IMR-90 (cell line): ENCODE measurements around the gene TRIM71. TPM values are rescaled to one million over a fixed set of nuclear protein-coding genes. Genes with fewer than 3 reads are reported as not detected.

Experiments
- ATAC-seq: fragments of 200-7000 bp; cut with Tn5 transposase; 2 replicates; pipeline ENCODE4 v1.9.1; 2020; ENCODE audit warnings: low read depth, mild to moderate bottlenecking, moderate library complexity
- BruUV-seq: library from RNA; stranded (reverse); fragments of 400-500 nt; replicated peaks from 2 replicates; lab custom pipeline; 2021; lab: Mats Ljungman, UMichigan
- CTCF ChIA-PET: fragments of 300-600 bp; formaldehyde crosslinking; extraction: SDS; loops from one replicate; lab custom pipeline; 2021; ENCODE audit warnings: antibody characterized with exemption; lab: Yijun Ruan, JAX
- POLR2A ChIA-PET: fragments of 300-600 bp; sonication (Branson Sonifier 250); formaldehyde crosslinking; loops from one replicate; lab custom pipeline; 2022; ENCODE audit warnings: antibody characterized with exemption; ENCODE audit not compliant: unreplicated experiment; lab: Charles Lee
- DNase-seq: peaks from one replicate; pipeline ENCODE4 v3.0.0; 2013
- H2AFZ ChIP-seq: replicated peaks from 2 replicates; pipeline ENCODE3; 2013; ENCODE audit warnings: low read length, mild to moderate bottlenecking; ENCODE audit not compliant: poor library complexity
- H2AK5ac ChIP-seq: 2 replicates; pipeline ENCODE4 v1.6.1; 2013; ENCODE audit warnings: low read depth, low read length, inconsistent platforms
- H2AK9ac ChIP-seq: replicated peaks from 2 replicates; pipeline ENCODE3; 2013; ENCODE audit warnings: mild to moderate bottlenecking, low read depth, low read length, moderate library complexity; ENCODE audit not compliant: poor library complexity
- H2BK120ac ChIP-seq: 2 replicates; pipeline ENCODE4 v1.6.1; 2013; ENCODE audit warnings: low read depth, low read length, inconsistent platforms
- H2BK15ac ChIP-seq: 3 replicates; pipeline ENCODE4 v1.6.1; 2013; ENCODE audit warnings: low read depth, low read length, inconsistent platforms
- H2BK20ac ChIP-seq: 2 replicates; pipeline ENCODE4 v1.6.1; 2013; ENCODE audit warnings: low read depth, mild to moderate bottlenecking, inconsistent platforms, low read length, moderate library complexity
- H2BK5ac ChIP-seq: 2 replicates; pipeline ENCODE4 v1.6.1; 2013; ENCODE audit warnings: mild to moderate bottlenecking, low read depth, low read length, inconsistent platforms; ENCODE audit not compliant: poor library complexity, severe bottlenecking
- H3K14ac ChIP-seq: replicated peaks from 2 replicates; pipeline ENCODE4 v1.6.1; 2013; ENCODE audit warnings: low read depth, low read length, inconsistent platforms
- H3K18ac ChIP-seq: 2 replicates; pipeline ENCODE4 v1.6.1; 2013; ENCODE audit warnings: low read depth, low read length, control low read depth
- H3K23ac ChIP-seq: 2 replicates; pipeline ENCODE4 v1.6.1; 2013; ENCODE audit warnings: low read depth, low read length, inconsistent platforms
- H3K27ac ChIP-seq: 2 replicates; pipeline ENCODE4 v1.5.1; 2013; ENCODE audit warnings: mild to moderate bottlenecking, control low read depth, low read length; ENCODE audit not compliant: insufficient read depth
- H3K27me3 ChIP-seq: 2 replicates; pipeline ENCODE4 v1.6.1; 2013; ENCODE audit warnings: low read length; ENCODE audit not compliant: control insufficient read depth, insufficient read depth
- H3K36me3 ChIP-seq: 2 replicates; pipeline ENCODE4 v1.6.1; 2013; ENCODE audit warnings: low read length, mixed read lengths; ENCODE audit not compliant: control insufficient read depth, insufficient read depth
- H3K4ac ChIP-seq: 2 replicates; pipeline ENCODE4 v1.6.1; 2013; ENCODE audit warnings: low read depth, low read length, inconsistent platforms
- H3K4me1 ChIP-seq: 2 replicates; pipeline ENCODE4 v1.6.1; 2013; ENCODE audit warnings: low read length, mixed read lengths; ENCODE audit not compliant: control insufficient read depth, insufficient read depth
- H3K4me2 ChIP-seq: 2 replicates; pipeline ENCODE4 v1.6.1; 2013; ENCODE audit warnings: low read depth, mild to moderate bottlenecking, control low read depth, low read length, moderate library complexity
- H3K4me3 ChIP-seq: 2 replicates; pipeline ENCODE4 v1.5.1; 2013; ENCODE audit warnings: low read depth, mild to moderate bottlenecking, control low read depth, low read length, moderate library complexity; ENCODE audit not compliant: insufficient read depth
- H3K56ac ChIP-seq: 2 replicates; pipeline ENCODE4 v1.6.1; 2013; ENCODE audit warnings: low read length, inconsistent platforms; ENCODE audit not compliant: insufficient read depth; ENCODE audit errors: extremely low read depth
- H3K79me1 ChIP-seq, 2 experiments: 2 replicates each; pipeline ENCODE4 v1.6.1; 2013; ENCODE audit warnings: low read length in 2 of 2, inconsistent platforms in 1 of 2, low read depth in 1 of 2
- H3K9ac ChIP-seq: 2 replicates; pipeline ENCODE4 v1.6.1; 2013; ENCODE audit warnings: low read depth, low read length, control low read depth
- H3K9me1 ChIP-seq: 2 replicates; pipeline ENCODE4 v1.6.1; 2013; ENCODE audit warnings: low read length, inconsistent platforms; ENCODE audit not compliant: insufficient read depth
- H3K9me3 ChIP-seq: 2 replicates; pipeline ENCODE4 v1.6.1; 2013; ENCODE audit warnings: low read length; ENCODE audit not compliant: control insufficient read depth, insufficient read depth
- H4K20me1 ChIP-seq: 2 replicates; pipeline ENCODE4 v1.6.1; 2013; ENCODE audit warnings: low read length, inconsistent platforms; ENCODE audit not compliant: insufficient read depth
- H4K5ac ChIP-seq: 2 replicates; pipeline ENCODE4 v1.6.1; 2013; ENCODE audit warnings: mild to moderate bottlenecking, low read depth, low read length, control low read depth
- H4K8ac ChIP-seq, 2 experiments: 2 replicates each; pipeline ENCODE4 v1.6.1; 2013; ENCODE audit warnings: low read depth in 2 of 2, low read length in 2 of 2, control low read depth in 1 of 2, inconsistent platforms in 1 of 2
- H4K91ac ChIP-seq: 2 replicates; pipeline ENCODE4 v1.6.1; 2013; ENCODE audit warnings: low read depth, low read length, inconsistent platforms; ENCODE audit not compliant: insufficient read depth
- BHLHE40 ChIP-seq: fragments of 150-350 bp; IDR thresholded peaks from 2 replicates; pipeline ENCODE4 v1.6.1; 2016; ENCODE audit warnings: mild to moderate bottlenecking, low read depth, low read length
- CEBPB ChIP-seq: IDR thresholded peaks from 2 replicates; pipeline ENCODE4 v1.6.1; 2012; ENCODE audit warnings: low read depth, low read length, improper control_type of control experiment
- CHD1 ChIP-seq: IDR thresholded peaks from 2 replicates; pipeline ENCODE4 v1.6.1; 2012; ENCODE audit warnings: low read depth, low read length, improper control_type of control experiment
- CTCF ChIP-seq: conservative IDR thresholded peaks from 2 replicates; pipeline ENCODE4 v1.5.1; 2012; ENCODE audit warnings: mild to moderate bottlenecking, low read depth, low read length, improper control_type of control experiment
- FOS ChIP-seq: fragments of 150-350 bp; IDR thresholded peaks from 2 replicates; pipeline ENCODE4 v1.6.1; 2016; ENCODE audit warnings: low read depth, low read length
- MAFK ChIP-seq: IDR thresholded peaks from 2 replicates; pipeline ENCODE4 v1.6.1; 2012; ENCODE audit warnings: low read depth, low read length, improper control_type of control experiment
- MAZ ChIP-seq: IDR thresholded peaks from 2 replicates; pipeline ENCODE4 v1.6.1; 2012; ENCODE audit warnings: low read depth, mild to moderate bottlenecking, low read length, improper control_type of control experiment, moderate library complexity, borderline replicate concordance
- MXI1 ChIP-seq: IDR thresholded peaks from 2 replicates; pipeline ENCODE4 v1.6.1; 2012; ENCODE audit warnings: low read depth, mild to moderate bottlenecking, low read length, moderate library complexity, borderline replicate concordance
- NFE2L2 ChIP-seq: fragments of 150-350 bp; IDR thresholded peaks from 2 replicates; pipeline ENCODE4 v1.6.1; 2016; ENCODE audit warnings: low read depth, mild to moderate bottlenecking, low read length
- POLR2A ChIP-seq: IDR thresholded peaks from 2 replicates; pipeline ENCODE4 v1.6.1; 2012; ENCODE audit warnings: mild to moderate bottlenecking, low read depth, low read length
- RAD21 ChIP-seq: IDR thresholded peaks from 2 replicates; pipeline ENCODE4 v1.6.1; 2012; ENCODE audit warnings: low read length, improper control_type of control experiment
- RCOR1 ChIP-seq: IDR thresholded peaks from 2 replicates; pipeline ENCODE4 v1.6.1; 2012; ENCODE audit warnings: mild to moderate bottlenecking, low read length, improper control_type of control experiment; ENCODE audit not compliant: insufficient replicate concordance
- RFX5 ChIP-seq: IDR thresholded peaks from 2 replicates; pipeline ENCODE4 v1.8.0; 2012; ENCODE audit warnings: low read depth, mild to moderate bottlenecking, low read length, moderate library complexity
- SMC3 ChIP-seq: fragments of 150-350 bp; IDR thresholded peaks from 2 replicates; pipeline ENCODE4 v1.6.1; 2016; ENCODE audit warnings: low read depth, mild to moderate bottlenecking, antibody characterized with exemption, low read length, moderate library complexity
- WGBS, 2 experiments: methylation state at CpG; one replicate each; pipeline versions ENCODE4 v1.1.5 to v1.1.7; 2013; ENCODE audit warnings: missing lambda C conversion rate in 2 of 2; ENCODE audit not compliant: insufficient read length in 1 of 2; ENCODE audit errors: extremely low coverage in 2 of 2; 5-methylcytosine and 5-hydroxymethylcytosine counted together
- dilution Hi-C: fragments of 300-500 bp; cut with HindIII; formaldehyde crosslinking; loops from one replicate; pipeline ENCODE4 v1.14.3; 2018; ENCODE audit warnings: low sequenced_read_pairs; ENCODE audit not compliant: unreplicated experiment
- in situ Hi-C: fragments of 300-500 bp; cut with MboI; formaldehyde crosslinking; loops from 3 replicates; pipeline ENCODE4 v1.14.3; 2019; ENCODE audit warnings: low sequenced_read_pairs, inconsistent platforms, mixed read lengths
- intact Hi-C: fragments of 100-400 bp; cut with micrococcal nuclease; formaldehyde crosslinking; loops from 2 replicates; pipeline ENCODE4 v1.10.0; 2022
- polyA plus RNA-seq, 3 experiments: library from polyadenylated mRNA; depleted of rRNA; stranded (reverse); fragments of >200 nt; gene quantifications; 2 replicates each; pipeline ENCODE4 v1.2.3, GENCODE V29; 2012; ENCODE audit warnings: low replicate concordance in 1 of 3
- total RNA-seq: library from RNA; depleted of rRNA; stranded (reverse); fragments of >200 nt; gene quantifications from 2 replicates; pipeline ENCODE4 v1.2.3, GENCODE V29; 2012
- TF ChIP-seq, protein P1 (sequence below): fragments of 150-350 bp; IDR thresholded peaks from 2 replicates; pipeline ENCODE4 v1.6.1; 2017; ENCODE audit warnings: mild to moderate bottlenecking, antibody characterized with exemption, low read length, low read depth
- TF ChIP-seq, protein P2 (sequence below): fragments of 150-350 bp; IDR thresholded peaks from 2 replicates; pipeline ENCODE4 v1.6.1; 2016; ENCODE audit warnings: low read depth, mild to moderate bottlenecking, low read length, moderate library complexity, borderline replicate concordance

Gene TRIM71
- total and polyA plus RNA-seq, 2 of the 4 experiments (the other 2 are of a cell fraction) = not detected

GRCh38 chr3:32825601-32826375 lies 8.0 kb downstream of the TRIM71 start:
- DNase-seq (no peak), ATAC-seq (no peak)
- no peak overlapping the region for H4K5ac ChIP-seq
- no peak overlapping the region for H4K8ac ChIP-seq
- H2BK20ac ChIP-seq = no peak overlapping the region
- H3K27ac ChIP-seq = no peak overlapping the region
- no peaks in the 10 kb centered on the region for H4K20me1 ChIP-seq
- no peak overlapping the region for H3K14ac ChIP-seq
- ChIA-PET POLR2A (no interaction called here), CTCF (no interaction called here)
- H3K36me3 ChIP-seq = no peaks in the 10 kb centered on the region
- H2BK15ac ChIP-seq = no peak overlapping the region
- no peak overlapping the region for H3K4me3 ChIP-seq
- no peak overlapping the region for H3K4ac ChIP-seq
- dilution Hi-C loops (no loop called here), intact Hi-C loops (no loop called here), in situ Hi-C loops (no loop called here)
- 70% methylated on average over 2 of the region's 12 CpGs; no CpG with 5 or more reads in 1 of the 2 experiments for WGBS, 2 experiments
- H3K23ac ChIP-seq = no peak overlapping the region
- H3K9me1 ChIP-seq = no peaks in the 10 kb centered on the region
- no peak overlapping the region for H4K91ac ChIP-seq
- H3K4me1 ChIP-seq = no peaks in the 10 kb centered on the region
- TF ChIP-seq, protein P1, sequence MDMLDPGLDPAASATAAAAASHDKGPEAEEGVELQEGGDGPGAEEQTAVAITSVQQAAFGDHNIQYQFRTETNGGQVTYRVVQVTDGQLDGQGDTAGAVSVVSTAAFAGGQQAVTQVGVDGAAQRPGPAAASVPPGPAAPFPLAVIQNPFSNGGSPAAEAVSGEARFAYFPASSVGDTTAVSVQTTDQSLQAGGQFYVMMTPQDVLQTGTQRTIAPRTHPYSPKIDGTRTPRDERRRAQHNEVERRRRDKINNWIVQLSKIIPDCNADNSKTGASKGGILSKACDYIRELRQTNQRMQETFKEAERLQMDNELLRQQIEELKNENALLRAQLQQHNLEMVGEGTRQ = no peak
- TF ChIP-seq MAZ (no peak), CEBPB (no peak), CTCF (no peak), BHLHE40 (no peak), RFX5 (no peak), RAD21 (no peak), FOS (no peak), RCOR1 (no peak), MAFK (no peak), NFE2L2 (no peak), POLR2A (no peak), CHD1 (no peak), SMC3 (no peak), MXI1 (no peak)
- TF ChIP-seq, protein P2, sequence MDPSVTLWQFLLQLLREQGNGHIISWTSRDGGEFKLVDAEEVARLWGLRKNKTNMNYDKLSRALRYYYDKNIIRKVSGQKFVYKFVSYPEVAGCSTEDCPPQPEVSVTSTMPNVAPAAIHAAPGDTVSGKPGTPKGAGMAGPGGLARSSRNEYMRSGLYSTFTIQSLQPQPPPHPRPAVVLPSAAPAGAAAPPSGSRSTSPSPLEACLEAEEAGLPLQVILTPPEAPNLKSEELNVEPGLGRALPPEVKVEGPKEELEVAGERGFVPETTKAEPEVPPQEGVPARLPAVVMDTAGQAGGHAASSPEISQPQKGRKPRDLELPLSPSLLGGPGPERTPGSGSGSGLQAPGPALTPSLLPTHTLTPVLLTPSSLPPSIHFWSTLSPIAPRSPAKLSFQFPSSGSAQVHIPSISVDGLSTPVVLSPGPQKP = no peak
- no peak overlapping the region for H3K9ac ChIP-seq
- H3K4me2 ChIP-seq = no peak overlapping the region
- H2AFZ ChIP-seq = no peak overlapping the region
- no peaks in the 10 kb centered on the region for H3K79me1 ChIP-seq
- no peak overlapping the region for H2AK5ac ChIP-seq
- H3K9me3 ChIP-seq = 0 out of 2 replicates have a peak, but pooled peaks cover 1% of the 10 kb centered on the region
- no peak overlapping the region for H2AK9ac ChIP-seq
- no peak overlapping the region for H3K56ac ChIP-seq
- no peak overlapping the region for H2BK5ac ChIP-seq
- no peak overlapping the region for H3K18ac ChIP-seq
- H3K27me3 ChIP-seq = peaks cover 30% of the 10 kb centered on the region
- no TSS peak for BruUV-seq
- H2BK120ac ChIP-seq = no peak overlapping the region
